ENCODE data around the gene SLC13A2.
"Not testable (repeated sequence)": the region's sequence is repeated elsewhere in the genome, so short reads cannot be mapped to it uniquely, and the experiment has no call there.

SLC13A2 gene

GRCh38 chr17:28473542-28473941 lies at the start of gene SLC13A2:
TSS of gene SLC13A2 (plus strand) at chr17:28473644. CDS start at chr17:28473713, 69 bp downstream.
- peak; percentile 36 for DNase-seq

- DNase-seq = no peak
Observed at GRCh38 chr17:28425206-28425605, 48.2 kb upstream of the SLC13A2 start.

GRCh38 chr17:28426081-28426519 lies 47.3 kb upstream of the SLC13A2 start:
- DNase-seq = no peak

- no peak for DNase-seq
Observed at GRCh38 chr17:28427371-28427770, 46.1 kb upstream of the SLC13A2 start.

GRCh38 chr17:28427982-28428381 lies 45.5 kb upstream of the SLC13A2 start:
- not testable (repeated sequence) for DNase-seq

GRCh38 chr17:28433721-28434120 lies 39.7 kb upstream of the SLC13A2 start:
- no peak for DNase-seq

GRCh38 chr17:28434326-28434725 lies 39.1 kb upstream of the SLC13A2 start:
- DNase-seq = not testable (repeated sequence)

GRCh38 chr17:28443901-28444638 lies 29.4 kb upstream of the SLC13A2 start:
- DNase-seq = no peak

- DNase-seq = no peak
Observed at GRCh38 chr17:28446716-28447395, 26.6 kb upstream of the SLC13A2 start.

- no peak for DNase-seq
Observed at GRCh38 chr17:28447396-28447760, 26.1 kb upstream of the SLC13A2 start.

- no peak for DNase-seq
Observed at GRCh38 chr17:28449859-28450258, 23.6 kb upstream of the SLC13A2 start.

GRCh38 chr17:28457890-28458289 lies 15.6 kb upstream of the SLC13A2 start:
- DNase-seq = no peak

- not testable (repeated sequence) for DNase-seq
Observed at GRCh38 chr17:28458881-28459280, 14.6 kb upstream of the SLC13A2 start.

GRCh38 chr17:28460901-28461300 lies 12.5 kb upstream of the SLC13A2 start:
- no peak for DNase-seq

- DNase-seq = no peak
Observed at GRCh38 chr17:28466001-28466400, 7.4 kb upstream of the SLC13A2 start.

GRCh38 chr17:28466521-28467048 lies 6.9 kb upstream of the SLC13A2 start:
- DNase-seq = no peak

- DNase-seq = no peak
Observed at GRCh38 chr17:28467456-28468025, 5.9 kb upstream of the SLC13A2 start.

- DNase-seq = not testable (repeated sequence)
Observed at GRCh38 chr17:28468033-28468735, 5.3 kb upstream of the SLC13A2 start.

- no peak for DNase-seq
Observed at GRCh38 chr17:28468781-28469180, 4.7 kb upstream of the SLC13A2 start.

GRCh38 chr17:28469376-28469775 lies 4.1 kb upstream of the SLC13A2 start:
- no peak for DNase-seq

GRCh38 chr17:28470266-28470913 lies 3.1 kb upstream of the SLC13A2 start:
- DNase-seq = peak; percentile 19

- DNase-seq = peak; percentile 17
Observed at GRCh38 chr17:28470914-28471366, 2.5 kb upstream of the SLC13A2 start.
